ENCODE data around the gene NAA10. TPM values are rescaled to one million over a fixed set of nuclear protein-coding genes. Genes with fewer than 3 reads are reported as not detected.

The NAA10 gene
- total RNA-seq, 3 donors from 2014 or later, result 57.7 to 81.0 (median 79.2) TPM

DNA sequence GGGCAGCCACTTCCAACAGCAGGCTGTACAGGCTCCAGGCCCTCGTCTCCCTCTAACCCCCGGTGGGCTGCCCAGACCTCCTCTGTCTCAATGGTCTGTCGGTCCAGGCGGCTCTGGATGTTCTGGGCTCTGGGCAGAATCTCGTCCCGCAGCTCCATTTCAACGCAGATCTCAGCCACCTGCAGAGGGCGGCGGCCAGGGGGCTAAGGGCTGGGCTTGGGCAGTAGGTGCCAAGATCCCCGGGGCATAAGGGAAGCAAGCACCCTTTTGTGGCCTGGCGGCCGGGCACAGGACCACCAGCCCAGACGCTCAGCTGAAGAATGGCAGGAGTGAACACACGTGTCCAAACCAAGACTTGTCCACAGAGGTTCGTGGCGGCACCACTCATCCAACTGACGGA lies 21.1 kb downstream of the NAA10 start:
- Histone ChIP-seq H3K4me1 (no peaks in the 10 kb centered on the region), H3K36me3 (no peaks in the 10 kb centered on the region), H3K27ac (no peak overlapping the region), H3K4me3 (no peak overlapping the region), H3K9me3 (no peaks in the 10 kb centered on the region), H3K27me3 (peaks cover 0 to 65% of the 10 kb centered on the region in 2 donors)
- TF ChIP-seq, protein P1, sequence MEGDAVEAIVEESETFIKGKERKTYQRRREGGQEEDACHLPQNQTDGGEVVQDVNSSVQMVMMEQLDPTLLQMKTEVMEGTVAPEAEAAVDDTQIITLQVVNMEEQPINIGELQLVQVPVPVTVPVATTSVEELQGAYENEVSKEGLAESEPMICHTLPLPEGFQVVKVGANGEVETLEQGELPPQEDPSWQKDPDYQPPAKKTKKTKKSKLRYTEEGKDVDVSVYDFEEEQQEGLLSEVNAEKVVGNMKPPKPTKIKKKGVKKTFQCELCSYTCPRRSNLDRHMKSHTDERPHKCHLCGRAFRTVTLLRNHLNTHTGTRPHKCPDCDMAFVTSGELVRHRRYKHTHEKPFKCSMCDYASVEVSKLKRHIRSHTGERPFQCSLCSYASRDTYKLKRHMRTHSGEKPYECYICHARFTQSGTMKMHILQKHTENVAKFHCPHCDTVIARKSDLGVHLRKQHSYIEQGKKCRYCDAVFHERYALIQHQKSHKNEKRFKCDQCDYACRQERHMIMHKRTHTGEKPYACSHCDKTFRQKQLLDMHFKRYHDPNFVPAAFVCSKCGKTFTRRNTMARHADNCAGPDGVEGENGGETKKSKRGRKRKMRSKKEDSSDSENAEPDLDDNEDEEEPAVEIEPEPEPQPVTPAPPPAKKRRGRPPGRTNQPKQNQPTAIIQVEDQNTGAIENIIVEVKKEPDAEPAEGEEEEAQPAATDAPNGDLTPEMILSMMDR (IDR thresholded peaks at IDR 0.05), result no peak
- no peak for TF ChIP-seq POLR2A (IDR thresholded peaks at IDR 0.05)
- no peak for TF ChIP-seq POLR2AphosphoS5 (IDR thresholded peaks at IDR 0.05)
- DNase-seq (ENCODE audit: low spot score in 2 of 2), result no peak
- intact Hi-C loops (cut with DNase I; ENCODE audit: low total_unique reads), result no loop called here

DNA sequence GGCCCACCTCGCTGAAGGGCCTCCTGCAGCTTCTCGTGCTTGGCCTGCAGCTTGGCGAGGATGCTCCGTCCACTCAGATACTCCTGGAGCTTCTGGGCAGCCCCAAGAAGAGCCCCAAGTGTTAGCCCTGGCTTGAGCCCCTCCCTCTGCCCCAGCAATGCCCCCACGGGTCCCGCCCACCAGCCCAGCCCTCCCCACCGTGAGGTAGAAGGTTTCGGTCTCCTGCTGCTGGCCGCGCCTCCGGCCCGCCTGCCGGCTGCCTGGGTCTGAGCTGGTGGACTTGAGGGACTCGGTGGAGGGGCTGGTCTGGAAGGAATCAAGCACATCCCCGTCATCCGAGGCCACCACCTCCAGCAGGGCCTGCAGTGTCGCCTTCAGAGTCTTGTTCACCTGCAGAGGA lies 21.6 kb downstream of the NAA10 start:
- TF ChIP-seq, protein P1 (IDR thresholded peaks at IDR 0.05), result no peak
- TF ChIP-seq POLR2AphosphoS5 (IDR thresholded peaks at IDR 0.05) (no peak), POLR2A (IDR thresholded peaks at IDR 0.05) (no peak)
- DNase-seq (ENCODE audit: low spot score in 2 of 2), result no peak
- Histone ChIP-seq H3K4me1 (no peaks in the 10 kb centered on the region), H3K36me3 (no peaks in the 10 kb centered on the region), H3K27ac (no peak overlapping the region), H3K27me3 (peaks cover 0 to 65% of the 10 kb centered on the region in 2 donors), H3K9me3 (no peaks in the 10 kb centered on the region), H3K4me3 (no peak overlapping the region)
- intact Hi-C loops (cut with DNase I; ENCODE audit: low total_unique reads), result no loop called here

DNA sequence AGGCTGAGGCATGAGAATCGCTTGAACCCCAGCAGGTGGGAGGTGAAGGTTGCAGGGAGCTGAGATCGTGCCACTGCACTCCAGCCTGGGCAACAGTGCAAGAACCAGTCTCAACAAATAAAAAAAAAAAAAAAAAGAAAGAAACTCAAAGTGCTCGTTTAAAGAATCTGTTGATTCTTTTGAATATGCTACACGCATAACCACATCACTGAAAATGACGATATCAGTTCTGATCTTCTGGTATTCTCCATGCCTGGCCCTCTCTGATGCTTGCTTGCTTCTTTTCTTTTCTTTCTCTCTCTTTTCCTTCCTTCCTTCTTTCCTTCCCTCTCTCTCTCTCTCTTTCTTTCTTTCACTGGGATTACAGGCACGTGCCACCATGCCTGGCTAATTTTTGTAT lies 23.0 kb downstream of the NAA10 start:
- Histone ChIP-seq H3K36me3 (no peaks in the 10 kb centered on the region), H3K4me1 (no peaks in the 10 kb centered on the region), H3K4me3 (no peak overlapping the region), H3K27me3 (peaks cover 0 to 76% of the 10 kb centered on the region in 2 donors), H3K9me3 (no peaks in the 10 kb centered on the region), H3K27ac (no peak overlapping the region)
- intact Hi-C loops (cut with DNase I; ENCODE audit: low total_unique reads), result no loop called here
- no peak for DNase-seq (ENCODE audit: low spot score in 2 of 2)
- TF ChIP-seq POLR2A (IDR thresholded peaks at IDR 0.05) (no peak), POLR2AphosphoS5 (IDR thresholded peaks at IDR 0.05) (no peak)
- TF ChIP-seq, protein P1 (IDR thresholded peaks at IDR 0.05), result no peak

DNA sequence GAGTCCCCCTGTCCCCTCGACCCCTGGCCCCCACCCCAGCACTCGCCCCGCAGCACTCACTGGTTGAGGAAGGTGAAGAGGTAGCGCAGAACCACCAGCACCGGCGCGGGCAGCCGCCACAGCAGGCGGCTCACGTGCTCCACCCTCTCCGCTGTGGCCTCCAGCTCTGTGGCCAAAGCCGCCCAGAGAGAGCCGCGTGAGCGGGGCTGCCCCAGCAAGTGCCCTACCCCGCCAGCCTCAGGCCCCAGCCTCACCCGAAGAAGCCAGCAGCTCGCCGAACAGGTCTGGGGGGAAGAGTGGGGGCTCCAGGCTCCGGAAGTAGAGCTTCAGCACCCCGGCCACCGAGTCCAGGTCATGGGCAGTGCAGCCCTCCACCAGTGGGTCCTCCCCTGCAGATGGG lies 24.4 kb downstream of the NAA10 start:
- TF ChIP-seq, protein P1 (IDR thresholded peaks at IDR 0.05), result no peak
- TF ChIP-seq POLR2AphosphoS5 (IDR thresholded peaks at IDR 0.05) (no peak), POLR2A (IDR thresholded peaks at IDR 0.05) (no peak)
- intact Hi-C loops (cut with DNase I; ENCODE audit: low total_unique reads), result no loop called here
- H3K4me1 ChIP-seq, result no peaks in the 10 kb centered on the region
- H3K36me3 ChIP-seq, result no peaks in the 10 kb centered on the region
- H3K4me3 ChIP-seq, result no peak overlapping the region
- no peak overlapping the region for H3K27ac ChIP-seq
- no peak for DNase-seq (ENCODE audit: low spot score in 2 of 2)
- H3K27me3 ChIP-seq, result peaks cover 0 to 78% of the 10 kb centered on the region in 2 donors
- no peaks in the 10 kb centered on the region for H3K9me3 ChIP-seq

DNA sequence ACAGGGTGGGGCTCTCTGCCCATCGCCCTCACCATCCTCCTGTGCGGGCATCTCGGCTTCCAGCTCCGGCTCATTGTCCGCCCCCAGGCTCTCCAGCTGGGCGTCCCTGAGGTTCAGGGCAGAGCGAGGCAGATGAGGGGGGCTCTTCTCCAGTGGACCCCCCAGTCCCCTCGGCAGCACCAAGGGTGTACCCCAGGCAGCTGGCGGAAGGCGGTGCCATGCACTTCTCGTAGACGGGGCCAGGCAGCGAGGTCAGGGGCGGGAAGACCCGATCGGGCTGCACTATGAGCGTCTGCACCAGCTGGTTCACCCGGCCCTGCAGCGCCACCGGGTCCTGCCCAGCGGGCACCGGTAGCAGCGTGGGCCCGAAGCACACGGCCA lies 24.9 kb downstream of the NAA10 start:
- H3K36me3 ChIP-seq, result no peaks in the 10 kb centered on the region
- no peaks in the 10 kb centered on the region for H3K9me3 ChIP-seq
- H3K27me3 ChIP-seq, result peaks cover 0 to 80% of the 10 kb centered on the region in 2 donors
- intact Hi-C loops (cut with DNase I; ENCODE audit: low total_unique reads), result no loop called here
- no peaks in the 10 kb centered on the region for H3K4me1 ChIP-seq
- no peak for DNase-seq (ENCODE audit: low spot score in 2 of 2)
- no peak for TF ChIP-seq POLR2A (IDR thresholded peaks at IDR 0.05)
- H3K27ac ChIP-seq, result no peak overlapping the region
- H3K4me3 ChIP-seq, result no peak overlapping the region

Measured in breast epithelium (tissue), 4 donors.